Loucy (cell line): ENCODE data around the gene SLC37A4.

Experiments
- CTCF ChIP-seq: fragments of 200-600 bp; sonication (generic); conservative IDR thresholded peaks from 2 replicates; pipeline ENCODE4 v1.5.1; 2014; ENCODE audit warnings: mild to moderate bottlenecking, antibody characterized with exemption, low read length
- EZH2phosphoT487 ChIP-seq: fragments of 200-600 bp; IDR thresholded peaks from 2 replicates; pipeline ENCODE4 v1.6.1; 2018; ENCODE audit warnings: antibody characterized with exemption, mild to moderate bottlenecking, moderate library complexity, borderline replicate concordance

DNA sequence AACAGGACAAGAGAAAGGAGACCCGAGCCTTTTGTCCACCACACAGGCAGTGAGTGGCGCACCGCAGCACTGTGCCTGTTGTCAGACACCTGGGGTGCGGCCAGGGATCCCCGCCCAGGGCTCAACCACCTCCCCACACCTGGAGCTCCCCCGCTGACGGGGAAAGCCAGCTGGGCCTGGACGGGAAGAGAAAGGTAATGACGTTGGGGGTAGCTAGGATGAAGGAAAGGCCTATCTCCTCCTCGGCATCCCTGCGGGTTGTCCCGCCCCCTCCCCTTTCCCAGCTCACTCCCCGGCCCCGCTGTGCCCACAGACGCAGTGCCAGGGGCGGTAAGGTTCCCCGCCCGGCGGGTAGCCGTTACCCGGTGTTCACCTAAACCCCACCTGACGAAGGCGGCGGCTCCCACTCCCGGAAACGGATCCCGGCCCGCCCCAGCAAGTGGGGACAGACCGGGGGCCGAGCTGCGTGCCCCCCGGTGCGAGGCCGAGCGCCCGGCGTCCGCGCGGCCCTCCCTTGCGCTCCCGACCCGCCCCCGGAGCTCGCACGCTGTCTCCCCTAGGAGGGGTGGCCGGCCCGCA is 25.8 kb upstream of the SLC37A4 start:
- TF ChIP-seq CTCF, result no peak
- no peak for TF ChIP-seq EZH2phosphoT487
